Keratinocyte (primary cell): ENCODE data around the gene KCNJ8. TPM values are rescaled to one million over a fixed set of nuclear protein-coding genes. Genes with fewer than 3 reads are reported as not detected.

ENCODE experiments used
- DNase-seq: peaks from one replicate; pipeline ENCODE4 v3.0.0-alpha.2; 2011; ENCODE audit warnings: low read depth, missing footprints, low spot score
- FAIRE-seq: peaks from 2 replicates; lab custom pipeline; 2011; peaks lifted over from hg19 to GRCh38; lab: Jason Lieb, UNC
- H2AFZ ChIP-seq: 2 replicates; pipeline ENCODE4 v1.6.0; 2012; ENCODE audit warnings: low read length, control low read depth, inconsistent platforms; ENCODE audit not compliant: control insufficient read depth
- H3K27ac ChIP-seq: 2 replicates; pipeline ENCODE4 v1.5.1; 2011; ENCODE audit warnings: low read length; ENCODE audit not compliant: control insufficient read depth, insufficient read depth
- H3K27me3 ChIP-seq: 3 replicates; pipeline ENCODE4 v1.6.0; 2011; ENCODE audit warnings: low read length; ENCODE audit not compliant: control insufficient read depth, insufficient read depth; ENCODE audit errors: extremely low read depth
- H3K36me3 ChIP-seq, 2 experiments: 2 replicates in 1 of 2; 3 replicates in 1 of 2; pipeline ENCODE4 v1.5.1; 2011; ENCODE audit warnings: low read length in 2 of 2, mild to moderate bottlenecking in 1 of 2; ENCODE audit not compliant: control insufficient read depth in 2 of 2, insufficient read depth in 2 of 2; ENCODE audit errors: extremely low read depth in 1 of 2
- H3K4me1 ChIP-seq: 3 replicates; pipeline ENCODE4 v1.5.1; 2011; ENCODE audit warnings: low read length; ENCODE audit not compliant: control insufficient read depth, insufficient read depth; ENCODE audit errors: extremely low read depth
- H3K4me2 ChIP-seq: 3 replicates; pipeline ENCODE4 v1.6.0; 2011; ENCODE audit warnings: low read depth, low read length; ENCODE audit not compliant: control insufficient read depth, insufficient read depth; ENCODE audit errors: extremely low read depth
- H3K4me3 ChIP-seq, 3 experiments: fragments of 200-600 bp in 1 of 3; sonication (generic) in 1 of 3; 2 replicates in 2 of 3; 3 replicates in 1 of 3; pipeline ENCODE4 v1.5.1; 2011 to 2016; ENCODE audit warnings: low read length in 3 of 3, mild to moderate bottlenecking in 3 of 3, control low read depth in 2 of 3, inconsistent platforms in 1 of 3, low read depth in 1 of 3, mixed read lengths in 1 of 3, mixed run types in 1 of 3, moderate library complexity in 1 of 3; ENCODE audit not compliant: control insufficient read depth in 2 of 3, insufficient read depth in 2 of 3; ENCODE audit errors: extremely low read depth in 1 of 3
- H3K79me2 ChIP-seq: 2 replicates; pipeline ENCODE4 v1.6.0; 2012; ENCODE audit warnings: low read length; ENCODE audit not compliant: control insufficient read depth, insufficient read depth
- H3K9ac ChIP-seq: 3 replicates; pipeline ENCODE4 v1.6.0; 2011; ENCODE audit warnings: low read length; ENCODE audit not compliant: control insufficient read depth, insufficient read depth; ENCODE audit errors: extremely low read depth
- H3K9me1 ChIP-seq: 3 replicates; pipeline ENCODE4 v1.6.0; 2011; ENCODE audit warnings: low read length; ENCODE audit not compliant: control insufficient read depth, insufficient read depth; ENCODE audit errors: extremely low read depth
- H3K9me3 ChIP-seq: 2 replicates; pipeline ENCODE4 v1.5.1; 2012; ENCODE audit warnings: low read depth, low read length; ENCODE audit not compliant: control insufficient read depth
- H4K20me1 ChIP-seq: 3 replicates; pipeline ENCODE4 v1.6.0; 2011; ENCODE audit warnings: low read length; ENCODE audit not compliant: control insufficient read depth, insufficient read depth; ENCODE audit errors: extremely low read depth
- CTCF ChIP-seq, 3 experiments: IDR thresholded peaks in 1 of 3; conservative IDR thresholded peaks in 1 of 3; optimal IDR thresholded peaks in 1 of 3; 2 replicates in 2 of 3; 3 replicates in 1 of 3; pipeline versions ENCODE3 to v1.5.1; 2011; ENCODE audit warnings: low read length in 3 of 3, mild to moderate bottlenecking in 3 of 3, moderate library complexity in 2 of 3, control low read depth in 1 of 3, inconsistent platforms in 1 of 3; ENCODE audit not compliant: insufficient read depth in 2 of 3; ENCODE audit errors: extremely low read depth in 1 of 3
- EZH2 ChIP-seq: IDR thresholded peaks from one replicate; pipeline ENCODE4 v1.6.1; 2012; ENCODE audit warnings: inconsistent platforms, mild to moderate bottlenecking, low read length, moderate library complexity
- dilution Hi-C: fragments of 300-500 bp; cut with MboI; formaldehyde crosslinking; loops from one replicate; pipeline ENCODE4 v1.7.0; 2020; ENCODE audit warnings: low sequenced_read_pairs; ENCODE audit not compliant: extremely low pct_ligation_motif_present
- polyA plus RNA-seq, 5 experiments: library from polyadenylated mRNA; depleted of rRNA in 3 of 5; stranded (reverse) in 3 of 5; stranded (forward) in 1 of 5; unstranded in 1 of 5; fragments of >200 nt; gene quantifications; 1 replicate in 1 of 5; 2 replicates in 3 of 5; 3 replicates in 1 of 5; pipeline versions ENCODE4 v1.2.1 to v1.2.3, GENCODE V29; 2011 to 2012; ENCODE audit warnings: missing spikeins in 2 of 5, low read depth in 1 of 5, low replicate concordance in 1 of 5

KCNJ8 gene
- polyA plus RNA-seq, 1 donor (not counting 4 experiments of a cell fraction or from before 2014, with no cell fraction given), result not detected

DNA sequence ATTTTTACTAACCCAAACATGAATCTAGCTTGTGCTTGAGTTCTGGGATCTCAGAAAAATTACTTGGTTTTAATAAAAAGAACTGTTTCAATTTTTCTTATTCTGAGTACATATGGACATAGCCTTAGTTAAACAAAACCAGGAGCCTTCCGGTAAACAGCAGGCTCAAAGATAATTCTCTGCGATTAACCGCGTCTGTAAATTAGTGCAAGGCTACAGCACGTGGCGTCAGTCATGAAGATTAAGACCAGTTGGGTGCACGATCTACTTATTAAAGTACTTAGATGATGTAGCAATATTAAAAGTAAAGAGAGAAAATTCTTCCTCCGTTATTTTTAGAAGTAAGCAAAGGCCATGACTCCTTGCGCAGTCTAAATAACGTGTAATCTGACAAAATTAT lies 700 bp downstream of the KCNJ8 start:
- H3K4me3 ChIP-seq, result no peak overlapping the region

GRCh38 chr12:21773263-21773741 lies 1.2 kb downstream of the KCNJ8 start:
- TF ChIP-seq CTCF (optimal IDR thresholded peaks at IDR 0.05 in 1 of 3, IDR thresholded peaks at IDR 0.05 in 1 of 3, conservative IDR thresholded peaks at IDR 0.05 in 1 of 3; ENCODE audit: extremely low read depth in 1 of 3, insufficient read depth in 2 of 3, low read length in 3 of 3), result peak in 2 of 3 experiments; percentile 11 to 47
- no peak for TF ChIP-seq EZH2
- H3K9ac ChIP-seq, result no peak overlapping the region
- H3K27ac ChIP-seq, result no peak overlapping the region
- H3K4me3 ChIP-seq, result no peak overlapping the region
- peaks cover 17% of the 10 kb centered on the region for H3K27me3 ChIP-seq
- dilution Hi-C loops, result no loop called here
- DNase-seq (no peak), FAIRE-seq (no peak)
- no peaks in the 10 kb centered on the region for H3K9me1 ChIP-seq
- no peak overlapping the region for H2AFZ ChIP-seq
- H3K4me2 ChIP-seq, result no peak overlapping the region
- H3K79me2 ChIP-seq, result no peaks in the 10 kb centered on the region
- H3K36me3 ChIP-seq, result no peaks in the 10 kb centered on the region
- no peaks in the 10 kb centered on the region for H3K9me3 ChIP-seq
- H3K4me1 ChIP-seq, result no peaks in the 10 kb centered on the region
- no peaks in the 10 kb centered on the region for H4K20me1 ChIP-seq

More for the DNA sequence above, 700 bp downstream of the KCNJ8 start:
- Histone ChIP-seq H3K9me1 (no peaks in the 10 kb centered on the region), H3K4me2 (no peak overlapping the region), H3K4me1 (no peaks in the 10 kb centered on the region), H3K27ac (no peak overlapping the region), H3K36me3 (no peaks in the 10 kb centered on the region), H2AFZ (no peak overlapping the region), H3K27me3 (peaks cover 17% of the 10 kb centered on the region), H3K9me3 (no peaks in the 10 kb centered on the region), H3K9ac (no peak overlapping the region), H3K79me2 (no peaks in the 10 kb centered on the region), H4K20me1 (no peaks in the 10 kb centered on the region)
- FAIRE-seq (no peak), DNase-seq (no peak)
- dilution Hi-C loops, result no loop called here
- TF ChIP-seq EZH2, result no peak
- TF ChIP-seq CTCF (optimal IDR thresholded peaks at IDR 0.05 in 1 of 3, IDR thresholded peaks at IDR 0.05 in 1 of 3, conservative IDR thresholded peaks at IDR 0.05 in 1 of 3; ENCODE audit: extremely low read depth in 1 of 3, insufficient read depth in 2 of 3, low read length in 3 of 3), result no peak
